ENCODE measurements around the gene TSC22D3. TPM values are rescaled to one million over a fixed set of nuclear protein-coding genes. Genes with fewer than 3 reads are reported as not detected.

Gene TSC22D3
- polyA plus RNA-seq, 1 experiment = 34.7 TPM

DNA sequence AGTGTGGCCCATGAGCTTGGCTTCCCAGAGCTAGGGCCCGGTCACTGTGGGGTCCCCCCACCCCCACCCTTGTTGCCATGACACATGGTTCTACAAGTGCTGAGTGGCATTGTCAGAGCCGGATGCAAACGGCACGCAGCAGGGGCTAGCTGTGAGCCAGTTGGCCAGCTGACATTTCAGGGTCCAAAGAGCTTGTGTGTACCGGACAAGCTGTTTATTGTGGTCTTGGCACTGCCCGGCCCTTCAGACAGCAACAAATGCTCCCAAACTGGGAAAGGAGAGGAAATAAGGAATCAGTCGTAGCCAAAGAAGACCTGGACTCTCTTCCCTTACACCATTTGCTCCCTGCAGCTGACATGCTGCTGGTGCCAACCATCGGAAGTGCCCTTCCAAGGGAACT is 36.8 kb downstream of the TSC22D3 start:
- TF ChIP-seq, protein P1, sequence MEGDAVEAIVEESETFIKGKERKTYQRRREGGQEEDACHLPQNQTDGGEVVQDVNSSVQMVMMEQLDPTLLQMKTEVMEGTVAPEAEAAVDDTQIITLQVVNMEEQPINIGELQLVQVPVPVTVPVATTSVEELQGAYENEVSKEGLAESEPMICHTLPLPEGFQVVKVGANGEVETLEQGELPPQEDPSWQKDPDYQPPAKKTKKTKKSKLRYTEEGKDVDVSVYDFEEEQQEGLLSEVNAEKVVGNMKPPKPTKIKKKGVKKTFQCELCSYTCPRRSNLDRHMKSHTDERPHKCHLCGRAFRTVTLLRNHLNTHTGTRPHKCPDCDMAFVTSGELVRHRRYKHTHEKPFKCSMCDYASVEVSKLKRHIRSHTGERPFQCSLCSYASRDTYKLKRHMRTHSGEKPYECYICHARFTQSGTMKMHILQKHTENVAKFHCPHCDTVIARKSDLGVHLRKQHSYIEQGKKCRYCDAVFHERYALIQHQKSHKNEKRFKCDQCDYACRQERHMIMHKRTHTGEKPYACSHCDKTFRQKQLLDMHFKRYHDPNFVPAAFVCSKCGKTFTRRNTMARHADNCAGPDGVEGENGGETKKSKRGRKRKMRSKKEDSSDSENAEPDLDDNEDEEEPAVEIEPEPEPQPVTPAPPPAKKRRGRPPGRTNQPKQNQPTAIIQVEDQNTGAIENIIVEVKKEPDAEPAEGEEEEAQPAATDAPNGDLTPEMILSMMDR (IDR thresholded peaks at IDR 0.05; ENCODE audit: insufficient read depth, low read depth, low read length) = no peak
- Histone ChIP-seq H3K27me3 (ENCODE audit: control insufficient read depth, insufficient read depth, low read length) (no peaks in the 10 kb centered on the region), H3K36me3 (ENCODE audit: control insufficient read depth, insufficient read depth, low read length) (no peaks in the 10 kb centered on the region), H3K4me3 (ENCODE audit: low read depth, low read length) (no peak overlapping the region)
- ChIA-PET POLR2A (no interaction called here), CTCF (interaction anchor here (0.6 to 1.2 kb wide), 2 partner anchors 20 to 86 kb away, joined by 3 read pairs; no protein-coding TSS in a partner anchor)
- no peak for DNase-seq (ENCODE audit: low read depth)

- TF ChIP-seq, protein P1 (IDR thresholded peaks at IDR 0.05; ENCODE audit: insufficient read depth, low read depth, low read length) = no peak
- H3K36me3 ChIP-seq (ENCODE audit: control insufficient read depth, insufficient read depth, low read length) = no peaks in the 10 kb centered on the region
- ChIA-PET CTCF (interaction anchor here (0.6 to 1.2 kb wide), 2 partner anchors 20 to 87 kb away, joined by 3 read pairs; no protein-coding TSS in a partner anchor), POLR2A (no interaction called here)
- no peak overlapping the region for H3K4me3 ChIP-seq (ENCODE audit: low read depth, low read length)
- H3K27me3 ChIP-seq (ENCODE audit: control insufficient read depth, insufficient read depth, low read length) = no peaks in the 10 kb centered on the region
- no peak for DNase-seq (ENCODE audit: low read depth)
Measured at GRCh38 chrX:107738272-107738671, 37.3 kb downstream of the TSC22D3 start.

DNA sequence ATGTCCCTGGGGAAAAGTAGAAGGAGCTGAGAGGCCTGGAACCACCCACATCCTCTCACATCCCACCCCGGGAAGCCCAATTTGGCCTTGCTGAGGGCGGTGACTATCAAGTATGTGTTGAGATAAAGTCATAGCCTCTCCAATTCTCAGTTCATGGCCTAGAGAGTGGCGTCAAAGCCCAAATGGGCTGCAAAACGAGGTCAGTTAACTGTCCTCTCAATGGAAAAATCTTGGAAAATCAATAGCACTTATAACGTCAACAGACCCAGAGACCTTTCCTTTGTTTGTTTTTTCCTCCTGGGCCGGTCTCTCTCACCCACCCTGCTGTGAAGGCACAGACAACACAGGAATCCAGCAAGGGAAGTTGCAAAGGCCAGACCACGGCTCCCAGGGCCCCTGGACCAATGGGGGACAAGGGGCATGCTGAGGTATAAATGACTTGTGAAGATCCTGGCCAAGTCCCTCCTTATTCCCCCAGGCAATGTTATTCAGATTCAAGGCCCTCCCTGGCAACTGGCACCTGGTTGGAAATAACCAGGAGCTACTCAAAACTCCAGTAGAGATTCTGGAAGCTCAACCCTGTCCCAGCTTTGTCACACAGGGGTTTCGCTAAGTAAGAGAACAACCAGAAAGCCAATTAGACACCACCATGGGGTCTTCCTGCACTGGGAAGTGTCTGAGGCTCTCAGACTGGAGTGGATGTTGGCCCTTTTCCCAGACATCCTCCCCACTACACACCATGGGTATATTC is 38.6 kb downstream of the TSC22D3 start:
- ChIA-PET POLR2A (no interaction called here), CTCF (no interaction called here)
- no peaks in the 10 kb centered on the region for H3K36me3 ChIP-seq (ENCODE audit: control insufficient read depth, insufficient read depth, low read length)
- TF ChIP-seq, protein P1 (IDR thresholded peaks at IDR 0.05; ENCODE audit: insufficient read depth, low read depth, low read length) = no peak
- H3K27me3 ChIP-seq (ENCODE audit: control insufficient read depth, insufficient read depth, low read length) = no peaks in the 10 kb centered on the region
- H3K4me3 ChIP-seq (ENCODE audit: low read depth, low read length) = no peak overlapping the region
- no peak for DNase-seq (ENCODE audit: low read depth)

GRCh38 chrX:107734646-107735045 is 40.9 kb downstream of the TSC22D3 start:
- H3K36me3 ChIP-seq (ENCODE audit: control insufficient read depth, insufficient read depth, low read length) = no peaks in the 10 kb centered on the region
- H3K4me3 ChIP-seq (ENCODE audit: low read depth, low read length) = no peak overlapping the region
- TF ChIP-seq, protein P1 (IDR thresholded peaks at IDR 0.05; ENCODE audit: insufficient read depth, low read depth, low read length) = no peak
- ChIA-PET CTCF (no interaction called here), POLR2A (no interaction called here)
- no peaks in the 10 kb centered on the region for H3K27me3 ChIP-seq (ENCODE audit: control insufficient read depth, insufficient read depth, low read length)
- DNase-seq (ENCODE audit: low read depth) = no peak

DNA sequence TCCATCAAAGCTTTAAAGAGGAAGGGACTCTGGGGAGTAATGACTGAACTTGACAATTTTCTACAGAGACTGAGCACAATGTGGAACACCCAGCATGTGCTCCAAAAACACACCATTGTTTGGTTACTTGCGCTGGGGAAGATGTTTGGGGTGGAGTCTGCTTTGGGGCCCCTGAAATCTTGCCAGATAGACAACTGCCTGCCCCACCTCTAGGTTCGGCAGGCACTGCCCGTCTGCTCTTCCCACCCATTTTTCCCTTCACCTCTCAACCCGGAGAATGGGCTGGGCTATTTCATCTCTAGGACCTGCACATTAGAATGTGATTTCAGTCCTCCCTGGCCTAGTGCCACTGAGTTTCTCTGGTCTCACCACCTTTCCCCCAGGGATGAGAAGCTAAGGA is 41.9 kb downstream of the TSC22D3 start:
- Histone ChIP-seq H3K27me3 (ENCODE audit: control insufficient read depth, insufficient read depth, low read length) (no peaks in the 10 kb centered on the region), H3K36me3 (ENCODE audit: control insufficient read depth, insufficient read depth, low read length) (no peaks in the 10 kb centered on the region), H3K4me3 (ENCODE audit: low read depth, low read length) (no peak overlapping the region)
- ChIA-PET CTCF (interaction anchor here (0.6 to 1.3 kb wide), 2 partner anchors 17 to 47 kb away, joined by 3 read pairs; no protein-coding TSS in a partner anchor), POLR2A (interaction anchor here (0.6 kb wide), 1 partner anchor 44 kb away, joined by 4 read pairs; no protein-coding TSS in a partner anchor)
- DNase-seq (ENCODE audit: low read depth) = no peak
- TF ChIP-seq, protein P1 (IDR thresholded peaks at IDR 0.05; ENCODE audit: insufficient read depth, low read depth, low read length) = no peak

Data from BJ (cell line).